GM12875 (cell line): ENCODE data around the gene PTEN.

ENCODE experiments used
- H3K4me3 ChIP-seq: one replicate; pipeline ENCODE4 v1.5.1; 2011; ENCODE audit warnings: low read depth, low read length, control low read depth
- CTCF ChIP-seq: IDR thresholded peaks from 2 replicates; pipeline ENCODE4 v1.5.1; 2011; ENCODE audit warnings: low read depth, mild to moderate bottlenecking, control low read depth, inconsistent platforms, low read length, moderate library complexity, borderline replicate concordance; ENCODE audit not compliant: insufficient read depth

PTEN gene

DNA sequence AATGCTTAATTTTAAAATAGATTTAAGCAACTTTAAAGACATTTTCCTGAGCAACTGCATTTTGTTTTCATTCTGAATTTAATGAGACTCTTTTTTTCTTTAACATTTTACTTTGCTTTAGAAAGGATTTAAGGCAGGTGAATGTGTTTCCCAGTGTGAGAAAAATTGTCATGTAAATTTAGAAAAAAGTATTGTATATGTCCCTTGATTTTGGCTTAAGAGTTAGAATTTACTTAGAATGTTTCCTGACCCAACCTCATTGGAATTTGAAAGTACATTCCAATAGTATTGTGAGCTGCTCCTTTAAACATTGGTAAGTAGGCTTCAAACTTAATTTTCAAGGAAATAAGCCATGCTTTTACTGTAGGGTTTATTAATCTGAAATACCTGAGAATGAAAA lies 110.2 kb downstream of the PTEN start:
- no peak overlapping the region for H3K4me3 ChIP-seq
- TF ChIP-seq CTCF = no peak

DNA sequence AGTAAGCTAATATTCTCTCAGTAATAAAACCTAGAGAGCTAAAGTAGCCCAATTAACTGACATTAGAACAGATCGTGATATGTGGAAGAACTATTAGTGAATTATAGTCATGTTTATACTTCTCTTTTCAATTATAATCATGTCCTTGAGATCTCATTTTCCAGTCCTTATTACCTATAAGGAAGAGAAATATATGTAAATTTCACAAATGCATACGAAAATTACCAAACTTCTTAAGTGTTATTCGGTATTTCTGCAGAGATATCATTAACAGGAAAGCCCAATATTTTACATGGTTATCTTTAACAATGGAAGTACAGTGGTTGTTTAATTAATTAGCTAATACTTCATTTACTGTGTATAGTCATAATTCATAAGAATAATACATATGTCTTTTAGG lies 110.7 kb downstream of the PTEN start:
- no peak for TF ChIP-seq CTCF
- no peak overlapping the region for H3K4me3 ChIP-seq

- no peak for TF ChIP-seq CTCF
These were observed 111.3 kb downstream of the PTEN start for GRCh38 chr10:87974769-87975168.

GRCh38 chr10:87976101-87976743 lies 112.8 kb downstream of the PTEN start:
- TF ChIP-seq CTCF = no peak
- H3K4me3 ChIP-seq = no peak overlapping the region

More at GRCh38 chr10:87974769-87975168, 111.3 kb downstream of the PTEN start:
- no peak overlapping the region for H3K4me3 ChIP-seq

GRCh38 chr10:87978166-87978565 lies 114.7 kb downstream of the PTEN start:
- H3K4me3 ChIP-seq = no peak overlapping the region
- TF ChIP-seq CTCF = no peak

- no peak overlapping the region for H3K4me3 ChIP-seq
- TF ChIP-seq CTCF = no peak
These were observed 116.4 kb downstream of the PTEN start for GRCh38 chr10:87979847-87980246.

DNA sequence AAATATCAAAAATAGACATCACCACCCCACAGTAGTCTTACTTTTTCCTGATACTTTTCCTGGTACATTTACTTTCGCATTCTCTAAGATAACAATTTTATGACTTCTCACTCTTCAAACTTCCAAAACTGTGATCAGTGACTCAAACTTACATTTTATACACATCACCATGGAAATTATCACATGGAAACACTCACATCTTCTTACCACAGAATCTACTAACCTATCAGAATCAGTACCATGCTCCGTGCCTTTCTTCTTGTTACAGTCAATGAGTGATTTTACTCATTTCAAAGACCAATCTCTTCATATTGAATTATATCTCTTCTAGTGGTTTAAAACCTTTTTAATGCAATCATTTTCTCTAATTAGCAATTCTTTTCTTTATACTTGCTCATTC lies 120.3 kb downstream of the PTEN start:
- no peak for TF ChIP-seq CTCF
- no peak overlapping the region for H3K4me3 ChIP-seq
